Measurements from ENCODE around the gene SLC6A15. TPM values are rescaled to one million over a fixed set of nuclear protein-coding genes. Genes with fewer than 3 reads are reported as not detected.

SLC6A15 gene
- total RNA-seq, 2 experiments from 2014 or later, result 0.14 to 0.29 TPM

DNA sequence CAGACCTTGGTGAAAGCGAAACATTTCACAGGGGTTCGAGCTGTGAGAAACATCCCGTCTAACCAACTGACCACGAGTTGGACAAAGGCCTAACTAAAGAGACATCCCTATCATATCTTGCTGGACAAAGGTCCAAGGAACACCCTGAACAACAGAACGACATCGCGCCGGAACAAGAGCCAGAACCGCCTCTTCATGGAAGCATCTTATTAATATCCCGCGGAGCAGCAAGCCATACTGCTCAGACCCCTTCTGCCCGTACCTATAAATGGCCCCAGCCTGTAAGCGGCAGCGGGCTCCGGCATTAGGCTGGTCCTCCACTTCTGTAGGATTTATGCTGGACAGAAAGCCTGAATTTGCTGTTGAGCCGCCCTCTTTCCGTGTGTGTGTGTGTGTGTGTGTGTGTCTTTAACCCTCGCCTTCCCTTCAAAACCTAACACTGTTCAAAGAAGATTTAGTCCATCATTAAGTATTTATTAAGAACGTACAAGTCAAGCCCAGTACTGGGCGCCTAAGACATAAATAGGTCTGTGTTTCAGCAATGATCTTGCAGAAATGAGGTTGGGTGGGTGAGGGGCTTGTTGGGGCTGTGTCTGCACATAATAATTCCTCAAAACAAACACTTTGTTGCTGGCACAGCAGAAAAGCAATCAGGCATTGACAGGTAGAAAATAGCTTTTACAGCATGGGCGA is 1.9 kb downstream of the SLC6A15 start:
- DNase-seq, result no peak
- Mint-ChIP-seq H3K4me1 (peaks cover 9% of the 10 kb centered on the region), H3K27me3 (peaks cover 48% of the 10 kb centered on the region), H3K4me3 (peak overlapping the region; percentile 53), H3K36me3 (no peaks in the 10 kb centered on the region), H3K9me3 (no peaks in the 10 kb centered on the region), H3K27ac (no peak overlapping the region)

DNA sequence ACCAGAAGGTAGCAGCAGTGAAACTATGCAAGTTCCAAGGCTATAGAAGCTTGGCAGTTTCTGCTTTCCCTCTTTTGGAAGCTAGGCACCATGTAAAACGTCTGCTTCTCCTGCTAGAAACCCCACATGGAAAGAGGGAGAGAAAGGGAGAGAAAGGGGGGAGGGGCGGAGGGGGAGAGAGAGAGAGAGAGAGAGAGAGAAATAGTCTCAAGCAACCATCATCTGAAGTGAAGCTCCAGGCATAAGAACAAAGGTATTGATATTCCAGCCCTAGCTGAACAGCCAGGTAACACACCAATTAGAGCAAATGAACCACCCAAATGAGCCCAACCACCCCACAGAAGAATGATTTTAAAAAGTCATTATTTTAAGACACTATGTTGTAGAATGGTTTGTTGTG is 8.5 kb downstream of the SLC6A15 start:
- no peak overlapping the region for H3K27ac Mint-ChIP-seq
- peaks cover 4% of the 10 kb centered on the region for H3K27me3 Mint-ChIP-seq
- H3K4me3 Mint-ChIP-seq, result no peak overlapping the region
- no peaks in the 10 kb centered on the region for H3K9me3 Mint-ChIP-seq
- no peaks in the 10 kb centered on the region for H3K36me3 Mint-ChIP-seq
- no peaks in the 10 kb centered on the region for H3K4me1 Mint-ChIP-seq
- DNase-seq, result no peak

DNA sequence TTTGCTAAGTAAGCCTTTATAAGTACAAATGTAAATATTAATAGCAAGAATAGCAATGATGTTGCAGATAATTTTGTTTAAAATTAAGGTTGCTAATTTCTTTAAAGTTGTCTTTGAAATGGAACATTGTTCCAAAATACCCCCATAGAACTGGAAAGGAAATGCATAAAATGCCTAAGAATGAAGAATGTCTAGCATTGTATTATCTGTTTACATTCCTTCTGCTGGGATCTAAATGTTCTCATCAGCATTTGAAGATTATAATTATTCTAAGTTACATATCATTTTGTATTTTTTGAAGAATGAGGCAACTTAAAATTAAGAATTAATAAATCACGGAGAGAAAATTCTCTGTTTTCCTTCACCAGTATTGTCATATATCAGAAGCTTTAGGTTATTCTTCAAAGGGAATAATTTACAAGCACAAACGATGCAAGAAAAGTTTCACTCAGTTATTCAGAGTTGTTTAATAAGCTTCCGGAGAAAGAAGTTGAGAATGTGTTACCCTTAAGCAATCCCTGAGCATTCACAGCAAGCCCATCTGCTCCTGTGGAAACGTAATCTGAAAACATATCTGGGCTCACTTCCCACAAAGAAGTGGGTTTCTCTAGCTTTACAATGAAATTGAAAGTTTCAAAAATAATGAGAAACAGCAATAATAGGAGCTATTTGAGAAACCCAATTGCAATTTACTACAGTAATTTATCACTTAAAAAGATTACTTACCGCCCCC is 21.3 kb downstream of the SLC6A15 start:
- Mint-ChIP-seq H3K36me3 (no peaks in the 10 kb centered on the region), H3K27ac (no peak overlapping the region), H3K9me3 (no peaks in the 10 kb centered on the region)

GRCh38 chr12:84889818-84890217 is 22.8 kb downstream of the SLC6A15 start:
- no peaks in the 10 kb centered on the region for H3K36me3 Mint-ChIP-seq
- H3K4me3 Mint-ChIP-seq, result no peak overlapping the region
- no peaks in the 10 kb centered on the region for H3K9me3 Mint-ChIP-seq
- H3K27ac Mint-ChIP-seq, result no peak overlapping the region
- H3K4me1 Mint-ChIP-seq, result no peaks in the 10 kb centered on the region
- no peaks in the 10 kb centered on the region for H3K27me3 Mint-ChIP-seq
- DNase-seq, result no peak

More for the DNA sequence above, 21.3 kb downstream of the SLC6A15 start:
- H3K27me3 Mint-ChIP-seq, result no peaks in the 10 kb centered on the region
- no peak overlapping the region for H3K4me3 Mint-ChIP-seq
- H3K4me1 Mint-ChIP-seq, result no peaks in the 10 kb centered on the region
- DNase-seq, result no peak

GRCh38 chr12:84888861-84889260 is 23.7 kb downstream of the SLC6A15 start:
- H3K27me3 Mint-ChIP-seq, result peaks cover 3% of the 10 kb centered on the region
- no peak for DNase-seq
- no peaks in the 10 kb centered on the region for H3K9me3 Mint-ChIP-seq
- no peaks in the 10 kb centered on the region for H3K36me3 Mint-ChIP-seq
- no peak overlapping the region for H3K27ac Mint-ChIP-seq
- no peaks in the 10 kb centered on the region for H3K4me1 Mint-ChIP-seq
- no peak overlapping the region for H3K4me3 Mint-ChIP-seq

- H3K9me3 Mint-ChIP-seq, result no peaks in the 10 kb centered on the region
- H3K36me3 Mint-ChIP-seq, result no peaks in the 10 kb centered on the region
- peaks cover 4% of the 10 kb centered on the region for H3K27me3 Mint-ChIP-seq
- H3K4me3 Mint-ChIP-seq, result no peak overlapping the region
- no peak overlapping the region for H3K27ac Mint-ChIP-seq
- H3K4me1 Mint-ChIP-seq, result no peaks in the 10 kb centered on the region
- no peak for DNase-seq
Measured at GRCh38 chr12:84877340-84877739, 35.3 kb downstream of the SLC6A15 start.

- Mint-ChIP-seq H3K4me3 (no peak overlapping the region), H3K4me1 (no peaks in the 10 kb centered on the region)
Measured at GRCh38 chr12:84875241-84875640, 37.4 kb downstream of the SLC6A15 start.

DNA sequence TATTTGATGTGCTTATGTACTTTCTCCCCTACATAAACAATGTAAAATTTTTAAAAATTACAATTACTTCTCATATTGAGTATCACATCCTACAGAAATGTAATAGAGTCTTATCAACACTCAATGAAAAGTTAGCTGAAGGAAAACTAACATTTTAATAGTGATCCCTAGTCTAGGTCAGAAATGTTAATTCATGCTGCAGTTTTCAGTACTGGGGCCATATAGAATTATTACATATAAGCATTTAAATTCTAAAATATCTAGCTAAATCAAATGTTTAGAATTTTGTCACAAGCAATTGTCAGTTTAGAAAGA is 37.8 kb downstream of the SLC6A15 start:
- Mint-ChIP-seq H3K36me3 (no peaks in the 10 kb centered on the region), H3K27me3 (peaks cover 4% of the 10 kb centered on the region)

More at GRCh38 chr12:84875241-84875640, 37.4 kb downstream of the SLC6A15 start:
- Mint-ChIP-seq H3K36me3 (no peaks in the 10 kb centered on the region), H3K9me3 (no peaks in the 10 kb centered on the region), H3K27me3 (peaks cover 4% of the 10 kb centered on the region), H3K27ac (no peak overlapping the region)
- DNase-seq, result no peak

DNA sequence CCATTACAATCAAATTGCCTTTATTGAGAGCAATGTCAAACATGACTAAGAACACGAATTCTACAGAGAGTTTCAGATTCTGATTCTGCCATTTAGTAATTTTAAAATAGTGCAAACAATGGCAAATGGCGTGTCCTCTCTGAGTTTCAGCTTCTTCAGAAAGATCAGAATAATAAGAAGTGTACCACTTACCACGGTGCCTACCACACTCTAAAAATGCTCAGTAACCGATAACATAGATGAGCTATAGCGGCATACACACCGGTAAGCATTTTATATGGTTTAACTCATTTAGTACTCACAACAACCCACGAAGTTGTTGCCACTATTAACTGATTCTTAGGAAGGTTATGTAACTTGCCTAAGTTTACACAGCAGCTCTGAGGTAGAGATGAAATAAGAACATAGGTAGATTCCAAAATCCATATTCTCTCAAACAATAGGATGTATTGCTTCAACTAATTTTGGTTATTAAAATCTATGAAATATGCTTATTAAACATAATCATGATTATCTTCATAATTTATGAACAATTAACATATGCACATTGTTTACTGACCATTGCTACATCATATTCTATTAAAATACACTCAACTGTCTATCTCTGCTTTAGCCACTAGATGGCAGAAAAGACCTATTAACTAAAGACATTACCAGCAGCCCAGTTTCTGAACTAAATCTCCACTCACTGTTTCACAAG is 38.3 kb downstream of the SLC6A15 start:
- no peak overlapping the region for H3K27ac Mint-ChIP-seq
- H3K4me3 Mint-ChIP-seq, result no peak overlapping the region
- H3K9me3 Mint-ChIP-seq, result no peaks in the 10 kb centered on the region
- H3K27me3 Mint-ChIP-seq, result peaks cover 4% of the 10 kb centered on the region
- H3K4me1 Mint-ChIP-seq, result no peaks in the 10 kb centered on the region
- H3K36me3 Mint-ChIP-seq, result no peaks in the 10 kb centered on the region
- DNase-seq, result no peak

More for the DNA sequence above, 37.8 kb downstream of the SLC6A15 start:
- no peaks in the 10 kb centered on the region for H3K4me1 Mint-ChIP-seq
- no peak for DNase-seq
- no peak overlapping the region for H3K4me3 Mint-ChIP-seq
- H3K9me3 Mint-ChIP-seq, result no peaks in the 10 kb centered on the region
- H3K27ac Mint-ChIP-seq, result no peak overlapping the region

DNA sequence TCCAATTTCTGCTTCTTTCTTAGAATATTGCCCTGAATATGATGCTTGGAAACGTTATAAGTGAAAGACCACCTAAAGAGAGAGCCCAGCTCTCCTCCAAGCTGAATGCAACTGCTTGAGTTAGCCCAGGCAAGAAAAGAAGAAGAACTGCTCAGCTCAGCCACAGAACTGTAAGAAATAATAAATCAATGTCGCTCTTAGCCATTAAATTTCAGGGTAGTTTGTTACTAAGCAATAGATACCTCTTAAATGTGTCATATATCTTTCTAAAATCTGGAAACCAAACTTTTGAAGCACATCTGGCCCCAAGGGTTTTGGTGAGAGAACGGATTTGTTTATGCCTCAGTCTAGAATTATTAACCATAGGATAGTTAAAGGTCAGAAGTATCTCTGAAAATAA is 50.4 kb downstream of the SLC6A15 start:
- no peak for DNase-seq
- Mint-ChIP-seq H3K27me3 (peaks cover 4% of the 10 kb centered on the region), H3K36me3 (no peaks in the 10 kb centered on the region), H3K4me3 (no peak overlapping the region), H3K9me3 (no peaks in the 10 kb centered on the region), H3K27ac (no peak overlapping the region), H3K4me1 (no peaks in the 10 kb centered on the region)

- Mint-ChIP-seq H3K4me3 (no peak overlapping the region), H3K36me3 (no peaks in the 10 kb centered on the region), H3K4me1 (no peaks in the 10 kb centered on the region), H3K27ac (no peak overlapping the region), H3K9me3 (no peaks in the 10 kb centered on the region), H3K27me3 (peaks cover 8% of the 10 kb centered on the region)
- no peak for DNase-seq
Measured at GRCh38 chr12:84860718-84861117, 51.9 kb downstream of the SLC6A15 start.

GRCh38 chr12:84858796-84859195 is 53.8 kb downstream of the SLC6A15 start:
- no peaks in the 10 kb centered on the region for H3K9me3 Mint-ChIP-seq
- no peak for DNase-seq
- peaks cover 8% of the 10 kb centered on the region for H3K27me3 Mint-ChIP-seq
- H3K4me1 Mint-ChIP-seq, result no peaks in the 10 kb centered on the region
- H3K27ac Mint-ChIP-seq, result no peak overlapping the region
- H3K4me3 Mint-ChIP-seq, result no peak overlapping the region
- H3K36me3 Mint-ChIP-seq, result no peaks in the 10 kb centered on the region

- DNase-seq, result no peak
- H3K9me3 Mint-ChIP-seq, result no peaks in the 10 kb centered on the region
- H3K27me3 Mint-ChIP-seq, result peaks cover 8% of the 10 kb centered on the region
Measured at GRCh38 chr12:84857525-84858208, 54.9 kb downstream of the SLC6A15 start.

DNA sequence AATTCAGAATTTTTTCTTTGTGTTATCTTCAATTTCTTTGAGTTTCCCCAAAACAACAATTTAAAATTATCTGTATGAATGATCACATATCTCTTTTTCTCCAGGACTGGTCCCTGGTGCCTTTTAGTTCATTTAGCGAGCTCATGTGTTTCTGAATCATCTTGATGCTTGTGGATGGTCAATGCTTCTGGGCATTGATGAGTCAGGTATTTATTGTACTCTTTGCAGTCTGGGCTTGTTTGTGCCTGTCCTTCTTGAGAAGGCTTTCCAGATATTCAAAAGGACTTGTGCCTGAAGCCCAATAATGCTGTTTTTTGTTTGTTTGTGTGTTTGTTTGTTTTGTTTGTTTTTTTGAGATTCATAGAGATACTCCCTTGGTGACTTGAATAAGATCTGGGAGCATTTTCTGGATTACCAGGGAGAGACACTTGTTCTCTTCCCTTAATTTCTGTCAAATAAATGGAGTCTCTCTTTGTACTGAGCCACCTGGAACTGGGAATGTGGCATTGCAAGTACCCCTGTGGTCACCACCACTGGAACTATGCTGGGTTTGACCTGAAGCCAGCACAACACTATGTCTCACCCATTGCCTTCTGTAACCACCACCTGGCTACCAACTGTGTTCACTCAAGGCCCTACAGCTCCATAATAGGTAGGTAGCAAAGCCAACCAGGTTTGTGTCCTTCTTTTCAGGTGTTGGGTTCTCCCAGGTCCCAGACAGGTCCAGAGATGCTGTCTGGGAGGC is 56.3 kb downstream of the SLC6A15 start:
- Mint-ChIP-seq H3K4me3 (no peak overlapping the region), H3K36me3 (no peaks in the 10 kb centered on the region), H3K9me3 (no peaks in the 10 kb centered on the region), H3K27ac (no peak overlapping the region), H3K27me3 (peaks cover 11% of the 10 kb centered on the region), H3K4me1 (no peaks in the 10 kb centered on the region)
- DNase-seq, result no peak

More at GRCh38 chr12:84857525-84858208, 54.9 kb downstream of the SLC6A15 start:
- peak overlapping the region; percentile 49 for H3K27ac Mint-ChIP-seq
- no peaks in the 10 kb centered on the region for H3K36me3 Mint-ChIP-seq
- H3K4me1 Mint-ChIP-seq, result no peaks in the 10 kb centered on the region
- no peak overlapping the region for H3K4me3 Mint-ChIP-seq
